CD4-positive, alpha-beta T cell treated with Interleukin-1 beta for 1 hour (primary cell): ENCODE measurements around the gene LRFN5.
"Not testable (repeated sequence)": the region's sequence is repeated elsewhere in the genome, so short reads cannot be mapped to it uniquely, and the experiment has no call there.

ENCODE experiments used
- DNase-seq, 2 donors: peaks; one replicate each; pipeline ENCODE4 v3.0.0-alpha.2; 2020 to 2022

The LRFN5 gene

DNA sequence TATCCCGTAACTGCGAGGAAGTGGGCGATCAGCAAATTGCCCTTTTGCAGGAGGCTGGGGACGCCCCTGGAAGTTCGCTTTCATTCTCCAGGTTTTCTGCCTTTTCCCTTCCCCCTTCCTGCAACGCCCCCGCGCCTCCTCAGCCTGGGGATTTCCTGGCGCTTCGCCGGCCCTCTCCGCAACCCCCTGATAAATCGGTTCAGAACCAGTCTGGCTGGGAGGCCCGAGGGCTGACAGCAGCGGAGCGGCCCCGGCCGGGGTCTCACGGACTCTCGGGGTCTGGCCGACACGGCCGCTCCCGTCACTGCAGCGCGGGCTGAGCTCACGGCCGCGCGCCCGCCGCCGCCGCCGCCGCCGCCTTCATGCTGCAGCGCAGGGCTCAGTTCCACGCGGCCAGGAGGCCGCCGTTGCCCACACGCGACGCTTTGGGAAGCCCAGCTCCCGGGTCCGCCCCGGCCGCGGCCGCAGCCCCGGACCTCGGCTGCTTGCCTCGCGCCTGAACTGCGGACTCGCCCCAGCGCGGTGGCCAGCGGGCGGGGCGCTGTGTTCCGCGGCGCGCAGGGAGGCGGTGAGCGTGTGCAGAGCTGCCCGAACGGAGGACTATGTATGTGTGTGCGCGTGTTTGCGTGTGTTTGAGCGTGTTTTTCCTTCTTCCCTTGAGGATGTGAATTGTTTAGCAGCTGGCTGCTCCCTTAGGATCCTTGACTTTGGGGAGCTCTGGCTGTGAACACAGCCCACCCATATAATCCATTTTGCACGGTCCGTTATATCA, at the start of gene LRFN5:
Gene LRFN5 (plus strand): TSS at position 345 of the 772 bp plus-strand sequence.
- no peak for DNase-seq

DNA sequence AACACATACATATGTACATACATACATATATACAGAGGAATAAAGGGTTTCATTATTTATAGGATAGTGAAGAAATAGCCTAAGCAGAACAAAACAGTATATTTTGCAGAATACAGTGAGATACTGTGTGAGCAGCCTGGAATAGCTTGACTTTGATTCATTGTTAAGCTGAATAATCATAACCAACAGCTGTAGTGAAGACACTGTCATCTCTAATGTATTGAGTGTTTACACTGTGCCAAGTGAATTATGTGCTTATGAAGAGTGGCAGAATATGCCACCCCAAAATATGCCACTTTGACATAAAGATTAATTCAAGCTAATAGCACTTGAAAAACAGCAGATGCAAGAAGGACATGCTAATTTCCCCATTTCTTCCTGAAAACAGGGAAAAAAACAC, 48.2 kb upstream of the LRFN5 start:
- DNase-seq = no peak

DNA sequence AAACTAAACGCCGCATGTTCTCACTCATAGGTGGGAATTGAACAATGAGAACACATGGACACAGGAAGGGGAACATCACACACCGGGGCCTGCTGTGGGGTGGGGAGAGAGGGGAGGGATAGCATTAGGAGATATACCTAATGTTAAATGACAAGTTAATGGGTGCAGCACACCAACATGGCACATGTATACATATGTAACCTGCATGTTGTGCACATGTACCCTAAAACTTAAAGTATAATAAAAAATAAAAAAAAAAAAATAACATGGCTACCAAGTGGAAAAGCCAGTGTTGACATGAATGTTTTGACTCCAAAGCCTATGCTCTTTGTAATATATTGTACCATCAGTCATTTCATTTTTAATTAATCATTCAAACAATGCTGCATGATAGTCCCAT, 39.8 kb upstream of the LRFN5 start:
- DNase-seq = not testable (repeated sequence)

DNA sequence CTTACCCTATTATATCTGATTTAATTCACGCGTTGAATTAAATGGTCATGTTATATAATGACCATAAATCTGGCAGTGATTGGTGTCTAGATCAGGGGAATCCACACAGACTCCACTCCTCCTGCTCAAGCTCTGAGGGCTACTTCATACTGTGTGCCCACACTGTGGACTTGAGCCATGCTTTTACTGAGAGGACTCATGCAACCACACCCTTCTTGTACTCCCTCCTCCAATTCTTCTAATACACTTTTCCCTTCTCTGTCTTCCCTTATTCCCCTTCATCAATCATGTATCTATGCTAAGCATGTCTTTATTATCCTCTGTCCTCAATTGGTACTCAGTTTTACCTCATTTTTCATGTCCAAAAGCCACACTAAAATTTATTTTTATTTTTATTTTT, 37.7 kb upstream of the LRFN5 start:
- no peak for DNase-seq

DNA sequence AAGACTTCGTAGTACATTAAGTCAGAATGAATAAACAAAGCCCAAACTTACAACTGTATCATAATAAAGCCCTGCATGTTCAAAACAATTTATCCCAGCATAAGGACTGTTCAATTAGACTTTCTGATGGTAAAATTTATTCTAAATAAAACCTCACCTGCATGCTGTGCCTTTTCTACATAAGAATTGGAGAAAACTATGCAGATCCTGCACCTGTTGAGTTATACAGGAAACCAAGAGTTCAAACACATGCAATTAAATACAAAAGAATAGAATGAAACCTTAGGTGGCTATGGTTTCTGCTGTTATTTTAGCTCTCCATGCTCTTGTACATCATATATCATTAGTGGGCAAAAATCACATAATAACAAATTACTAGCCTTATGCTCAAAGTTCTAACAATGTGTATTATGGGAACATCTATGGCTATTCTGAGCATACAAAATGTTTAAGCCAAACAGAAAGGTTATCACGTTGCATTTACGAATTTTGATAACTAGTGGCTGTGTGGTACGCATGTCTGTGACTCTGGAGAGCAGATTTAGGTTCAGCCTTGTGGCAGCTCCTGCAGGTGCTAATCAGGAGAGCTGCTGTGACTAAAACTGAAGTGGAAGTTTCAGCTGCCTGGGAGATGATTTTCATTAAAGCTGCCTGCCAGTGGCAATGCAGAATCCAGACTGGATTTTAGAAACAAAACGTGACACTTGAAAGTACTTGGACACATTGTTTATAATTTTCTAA, 36.1 kb upstream of the LRFN5 start:
- no peak for DNase-seq

DNA sequence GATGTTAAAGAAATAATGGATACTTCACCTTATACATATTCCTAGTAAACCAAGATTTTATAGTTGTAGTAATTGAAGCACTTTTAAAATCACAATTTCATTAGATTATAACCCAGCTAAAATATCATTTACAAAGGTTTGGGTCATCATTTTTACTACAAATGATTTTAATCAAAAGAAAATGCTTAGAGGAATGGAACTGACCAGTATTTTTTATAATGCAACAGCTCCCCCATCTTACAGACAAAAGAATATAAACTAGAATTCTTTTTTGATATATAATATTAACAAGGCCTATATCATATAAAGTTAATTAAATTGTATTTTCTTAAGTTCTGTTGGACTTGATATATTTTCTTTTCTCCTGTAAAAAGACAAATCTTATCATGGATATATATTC, 20.4 kb upstream of the LRFN5 start:
- DNase-seq = no peak

DNA sequence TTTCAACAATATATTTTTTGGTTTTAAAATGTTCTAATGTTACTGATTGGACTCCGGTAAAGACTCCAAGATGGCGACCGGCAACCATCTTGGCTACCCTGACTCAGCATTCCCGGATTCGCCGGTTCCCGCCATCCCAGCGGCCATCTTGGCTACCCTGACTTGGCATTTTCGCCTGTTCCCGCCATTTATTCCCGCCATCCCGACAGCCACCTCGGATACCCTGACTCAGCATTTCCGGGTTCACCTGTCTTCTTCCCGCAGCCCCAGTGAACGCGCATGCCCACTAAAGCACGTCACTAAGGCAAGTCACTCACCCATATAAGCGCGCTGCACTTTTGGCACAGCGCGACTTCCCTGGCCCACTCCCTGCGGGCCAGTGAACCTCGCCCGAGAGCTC, 9.0 kb upstream of the LRFN5 start:
- DNase-seq = no peak

DNA sequence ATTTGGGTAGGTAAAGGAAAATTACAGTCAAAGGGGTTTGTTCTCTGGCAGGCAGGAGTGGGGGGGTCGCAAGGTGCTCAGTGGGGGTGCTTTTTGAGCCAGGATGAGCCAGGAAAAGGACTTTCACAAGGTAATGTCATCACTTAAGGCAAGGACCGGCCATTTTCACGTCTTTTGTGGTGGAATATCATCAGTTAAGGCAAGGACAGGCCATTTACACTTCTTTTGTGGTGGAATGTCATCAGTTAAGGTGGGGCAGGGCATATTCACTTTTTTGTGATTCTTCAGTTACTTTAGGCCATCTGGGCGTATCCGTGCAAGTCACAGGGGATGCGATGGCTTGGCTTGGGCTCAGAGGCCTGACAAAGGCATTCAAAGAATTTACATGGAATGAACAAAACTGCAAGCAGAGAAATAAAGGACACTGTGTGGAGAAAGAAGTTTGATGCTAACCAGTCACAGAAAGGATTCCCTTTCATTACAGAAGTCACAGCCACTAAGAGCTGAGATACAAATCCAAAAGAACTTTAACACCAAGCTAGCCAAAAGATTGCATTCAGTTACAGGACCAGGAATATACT, 6.8 kb upstream of the LRFN5 start:
- DNase-seq = not testable (repeated sequence)

DNA sequence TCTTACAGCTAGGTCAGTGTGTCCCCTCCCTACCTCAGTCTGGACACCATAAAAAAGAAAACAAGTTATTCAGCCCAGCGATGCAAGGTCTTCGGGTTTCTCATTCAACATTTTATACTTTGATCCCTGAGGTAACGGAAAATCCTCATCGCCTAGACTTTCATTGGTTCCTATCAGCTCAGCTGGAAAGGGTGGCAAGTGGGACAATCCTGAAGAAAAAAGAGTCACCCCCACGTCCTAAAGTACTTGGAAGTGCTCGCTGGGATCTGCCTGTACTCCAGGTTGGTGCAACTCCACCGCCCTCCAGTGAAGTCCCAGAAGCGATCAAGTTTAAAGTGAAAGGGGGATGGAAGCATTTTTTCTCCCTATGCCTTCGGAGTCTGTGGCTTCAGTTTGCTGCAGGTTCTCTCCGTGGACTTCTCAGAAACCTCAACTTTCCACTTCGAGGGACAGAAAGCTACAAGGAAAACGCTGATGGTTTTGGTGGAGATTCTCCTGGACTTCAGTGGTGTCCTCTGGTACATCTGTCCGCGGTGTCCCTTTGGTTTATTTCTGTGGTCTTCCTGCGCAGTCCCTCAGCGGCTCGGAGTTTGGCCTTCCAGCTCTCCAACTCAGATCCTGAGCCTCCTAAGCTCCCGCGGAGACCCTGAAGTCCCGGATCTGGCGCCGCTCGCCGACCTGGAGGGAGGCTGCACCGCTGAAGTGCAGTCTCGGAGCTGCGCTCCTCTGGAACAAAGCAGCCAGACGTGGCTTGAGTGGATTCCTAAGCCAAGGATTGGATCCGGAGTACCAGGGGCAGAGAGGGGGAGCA, 1.8 kb upstream of the LRFN5 start:
- no peak for DNase-seq

DNA sequence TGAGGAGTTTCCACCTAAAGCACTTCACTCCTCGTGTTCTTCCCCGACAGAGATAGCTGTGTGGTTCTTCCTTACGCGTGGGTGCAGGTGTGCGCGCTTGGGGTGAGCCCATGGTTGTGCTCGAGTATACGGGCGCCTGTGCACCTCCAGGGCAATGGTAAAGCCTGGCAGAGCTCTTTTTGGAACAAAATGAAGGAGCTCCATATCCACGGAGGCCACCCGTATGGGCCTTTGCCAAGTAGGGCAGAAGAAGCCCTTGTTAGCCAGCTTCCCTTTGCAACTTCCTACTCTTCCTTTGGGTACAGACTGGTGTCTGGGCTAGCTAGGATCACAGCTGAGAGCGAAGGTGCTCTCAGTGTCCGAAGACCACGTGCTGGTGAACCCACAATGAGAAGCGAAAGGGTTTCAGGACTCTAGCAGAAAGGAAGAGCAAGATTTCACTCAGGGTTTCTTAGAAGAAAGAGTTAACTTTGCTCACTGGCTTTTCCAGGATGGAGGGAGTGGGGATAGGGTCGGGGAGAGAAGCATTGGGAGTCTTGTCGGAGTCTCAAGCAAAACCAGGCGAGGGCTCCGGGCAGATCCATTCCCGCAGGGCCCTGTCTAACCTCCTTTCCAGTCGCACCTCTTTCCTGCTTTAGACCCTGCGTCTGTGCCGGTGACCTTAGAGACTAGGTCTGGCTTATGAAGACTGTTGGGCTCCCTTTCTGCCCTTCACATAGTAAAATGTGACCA, 960 bp upstream of the LRFN5 start:
- no peak for DNase-seq

DNA sequence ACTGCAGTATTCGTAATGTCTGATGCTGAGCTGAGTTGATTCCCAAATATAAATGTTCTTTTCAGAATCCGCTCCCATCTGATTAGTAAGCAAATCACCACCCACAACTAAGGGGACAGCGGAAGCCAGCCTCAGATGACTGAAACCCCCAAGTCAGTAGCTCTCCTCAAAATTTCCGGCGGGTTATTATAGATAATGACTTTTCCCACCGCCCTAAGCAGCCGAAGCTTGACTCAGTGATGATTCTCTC, 469 bp upstream of the LRFN5 start:
- no peak for DNase-seq

DNA sequence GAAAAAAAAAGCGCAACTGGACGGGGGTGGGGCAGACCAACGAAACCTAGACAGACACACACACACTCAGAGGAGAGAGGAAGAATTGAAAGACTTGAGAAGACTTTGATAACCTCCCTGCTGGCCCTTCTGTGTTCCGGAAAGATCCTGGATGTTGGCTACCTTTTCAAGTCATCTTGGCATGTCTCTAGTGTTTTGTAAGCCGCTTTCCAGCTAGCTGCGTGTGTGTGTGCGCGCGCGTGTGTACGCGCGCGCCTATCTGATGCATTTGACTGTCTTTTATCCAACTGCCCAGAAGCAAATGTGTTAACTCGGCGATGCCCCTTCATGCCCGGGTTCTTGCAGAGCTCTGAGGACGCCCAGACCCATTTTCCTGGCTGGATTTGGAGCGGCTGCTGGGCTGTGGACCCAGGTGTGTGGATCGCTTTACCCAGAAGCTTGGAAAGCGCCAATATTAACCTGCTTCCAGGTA, 664 bp downstream of the LRFN5 start:
- DNase-seq = no peak

DNA sequence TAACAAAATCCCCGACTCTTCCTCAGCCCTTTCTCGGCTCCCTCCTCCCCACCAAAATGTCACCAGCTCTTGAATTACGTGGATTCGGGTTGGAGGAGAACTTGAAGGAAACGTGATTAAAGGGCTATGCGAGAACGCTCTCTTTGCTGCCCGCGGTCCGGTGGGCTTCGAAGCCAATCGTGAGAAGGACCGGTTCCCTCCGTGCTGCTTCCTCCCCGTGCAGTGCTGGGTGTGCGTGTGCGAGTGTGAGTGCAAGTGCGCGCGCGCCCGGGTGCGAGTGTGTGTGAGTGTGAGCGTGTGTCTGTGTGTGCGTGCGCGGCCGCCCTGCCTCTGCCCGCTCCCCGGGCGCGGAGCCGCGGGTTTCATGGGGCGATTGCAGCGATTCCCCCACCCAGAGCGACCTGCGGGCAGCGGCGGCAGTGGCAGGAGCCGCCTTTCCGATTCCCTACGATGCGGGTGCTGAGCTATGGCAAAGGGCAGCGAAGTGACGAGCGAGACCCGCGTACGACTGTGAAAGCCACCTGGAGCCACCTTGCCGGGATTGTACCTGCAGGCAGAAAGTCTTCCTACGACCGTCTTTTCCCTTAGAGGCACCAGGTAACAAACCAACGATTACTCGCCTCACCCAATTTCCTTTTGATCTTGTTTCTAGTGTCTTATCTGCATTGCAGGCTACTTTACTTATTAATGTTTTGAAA, 1.4 kb downstream of the LRFN5 start:
- no peak for DNase-seq

DNA sequence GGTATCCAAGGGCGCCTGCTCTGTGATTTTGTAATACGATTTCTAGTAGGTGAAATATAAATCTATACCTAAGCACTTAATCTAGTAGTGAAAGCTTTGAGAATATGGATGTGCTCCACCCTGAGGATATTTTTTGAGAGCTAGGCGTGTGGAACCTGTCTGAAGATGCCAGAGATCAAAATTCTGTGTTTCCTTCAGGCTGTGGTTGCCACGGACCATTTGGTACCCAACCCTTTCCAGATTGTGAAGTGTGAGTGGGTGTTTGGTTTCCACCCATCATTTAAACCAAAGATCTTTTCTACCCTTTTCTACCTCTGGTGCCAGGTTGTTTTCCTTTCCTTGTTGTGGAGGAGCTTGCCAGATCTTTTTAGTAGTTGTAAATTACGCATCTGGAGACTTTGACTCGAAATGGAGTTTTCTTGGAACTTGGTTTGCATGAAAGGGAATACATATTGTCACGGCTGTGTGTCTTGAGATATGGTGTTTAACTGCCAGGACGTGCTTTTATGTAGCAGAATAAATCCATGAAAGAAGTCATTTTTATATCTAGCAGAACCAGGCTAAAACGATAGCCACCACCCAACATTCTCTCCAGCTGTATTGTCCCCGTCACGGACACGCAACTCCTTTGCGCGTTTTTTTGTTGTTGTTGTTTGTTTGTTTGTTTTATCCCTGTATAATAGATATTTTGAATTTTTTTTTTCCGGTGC, 2.2 kb downstream of the LRFN5 start:
- DNase-seq = no peak

DNA sequence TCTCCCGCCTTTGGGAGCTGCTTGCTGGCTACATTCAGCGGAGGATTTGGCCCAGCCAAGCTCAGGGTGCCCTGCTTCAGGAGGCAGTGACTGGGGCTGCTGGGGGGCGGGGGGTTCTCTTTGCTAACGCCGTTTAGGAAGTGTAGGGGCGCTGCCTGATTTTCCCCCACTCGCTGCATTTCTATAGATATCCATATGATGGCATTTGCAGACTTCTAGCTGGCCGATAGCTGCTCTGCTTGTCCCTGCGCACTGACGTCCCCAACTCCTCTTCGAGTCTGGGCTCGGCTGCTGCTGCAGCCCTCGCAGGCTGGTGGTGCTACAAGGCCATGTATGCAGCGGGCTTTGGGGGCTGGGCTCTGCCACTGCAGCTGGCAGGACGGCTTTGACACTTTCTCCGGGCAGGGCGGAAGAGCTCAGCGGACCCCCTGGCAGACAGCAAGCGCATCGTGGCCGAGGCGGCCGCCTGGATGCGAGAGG, 3.1 kb downstream of the LRFN5 start:
- no peak for DNase-seq

DNA sequence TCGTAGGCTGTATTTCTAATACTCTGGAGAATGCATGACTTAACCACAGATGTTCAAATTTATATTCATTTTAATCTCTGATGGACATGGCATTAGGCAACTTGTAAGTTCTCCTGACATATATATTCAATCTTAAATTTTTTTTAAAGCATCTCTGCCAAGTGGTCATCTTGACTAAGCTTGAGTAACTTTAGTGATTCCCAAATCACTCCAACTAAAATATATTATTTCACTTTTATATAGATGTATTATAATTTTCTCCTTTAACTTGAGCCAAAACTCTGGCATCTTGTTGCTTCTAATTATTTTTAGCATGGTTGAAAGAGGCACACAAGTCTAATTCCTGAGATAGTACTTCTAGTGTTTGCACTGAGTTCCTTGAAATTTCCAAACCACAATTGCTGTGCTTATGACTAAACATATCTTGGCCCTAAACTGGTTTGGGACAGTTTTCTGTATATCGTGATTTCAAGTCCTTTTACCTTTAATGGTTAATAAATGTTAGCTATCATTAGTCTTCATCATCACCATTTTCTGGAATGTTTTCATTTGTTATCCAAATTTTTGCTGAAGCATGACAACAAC, 8.4 kb downstream of the LRFN5 start:
- no peak for DNase-seq

DNA sequence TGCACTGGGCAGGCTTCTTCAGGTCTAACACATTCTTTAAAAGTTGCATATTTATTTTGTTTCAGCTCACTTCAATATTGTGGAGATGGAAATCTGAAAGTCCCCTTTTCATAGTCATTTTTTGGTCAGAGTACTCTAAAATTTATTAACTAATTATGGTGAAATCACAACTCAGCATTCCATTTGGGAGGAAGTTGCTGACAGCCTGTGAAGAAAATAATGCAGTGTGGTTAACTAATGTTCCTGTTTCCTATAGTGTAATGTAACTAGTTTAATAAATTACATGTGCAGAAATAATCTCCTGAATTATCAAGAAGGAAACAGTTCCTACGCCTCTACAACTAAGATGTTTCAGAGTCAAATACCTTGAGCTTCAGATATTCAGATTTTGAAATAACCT, 17.1 kb downstream of the LRFN5 start:
- no peak for DNase-seq

DNA sequence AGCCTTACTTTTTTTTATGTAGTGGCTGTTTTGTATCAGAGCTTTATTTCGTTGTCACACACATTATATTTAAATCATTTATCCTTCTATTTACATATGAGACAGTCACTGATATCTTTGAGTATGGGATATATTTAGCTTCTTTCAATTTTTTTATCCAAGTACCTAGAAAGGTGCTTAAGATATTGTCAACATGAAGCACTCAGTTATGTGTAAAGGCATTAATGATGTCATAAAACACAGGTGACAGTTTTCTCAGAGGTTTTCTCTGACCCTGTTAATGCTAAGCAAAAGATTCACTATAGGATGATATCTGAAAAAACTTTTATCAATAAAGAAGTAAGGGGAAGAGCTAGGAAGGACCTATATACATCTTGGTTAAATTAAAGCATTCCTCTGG, 23.2 kb downstream of the LRFN5 start:
- DNase-seq = no peak

DNA sequence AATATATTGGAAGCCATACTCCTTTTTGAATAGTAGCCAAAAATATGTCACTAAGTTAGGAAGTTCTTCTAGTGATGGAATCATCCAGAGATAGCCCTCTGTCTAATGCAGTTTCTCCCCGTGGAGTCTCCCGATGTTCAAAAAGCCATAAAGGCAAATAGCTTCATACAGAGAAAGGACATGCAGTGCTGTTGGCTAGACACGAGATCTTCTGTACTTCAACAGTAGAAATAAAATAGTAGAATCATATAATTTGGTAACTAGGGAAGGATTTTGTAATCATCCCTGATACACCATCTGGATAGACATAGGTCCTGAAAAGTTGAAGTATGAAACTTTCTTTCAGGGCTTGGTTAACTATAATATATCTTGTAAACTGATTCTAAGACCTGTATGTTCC, 27.6 kb downstream of the LRFN5 start:
- DNase-seq = no peak

DNA sequence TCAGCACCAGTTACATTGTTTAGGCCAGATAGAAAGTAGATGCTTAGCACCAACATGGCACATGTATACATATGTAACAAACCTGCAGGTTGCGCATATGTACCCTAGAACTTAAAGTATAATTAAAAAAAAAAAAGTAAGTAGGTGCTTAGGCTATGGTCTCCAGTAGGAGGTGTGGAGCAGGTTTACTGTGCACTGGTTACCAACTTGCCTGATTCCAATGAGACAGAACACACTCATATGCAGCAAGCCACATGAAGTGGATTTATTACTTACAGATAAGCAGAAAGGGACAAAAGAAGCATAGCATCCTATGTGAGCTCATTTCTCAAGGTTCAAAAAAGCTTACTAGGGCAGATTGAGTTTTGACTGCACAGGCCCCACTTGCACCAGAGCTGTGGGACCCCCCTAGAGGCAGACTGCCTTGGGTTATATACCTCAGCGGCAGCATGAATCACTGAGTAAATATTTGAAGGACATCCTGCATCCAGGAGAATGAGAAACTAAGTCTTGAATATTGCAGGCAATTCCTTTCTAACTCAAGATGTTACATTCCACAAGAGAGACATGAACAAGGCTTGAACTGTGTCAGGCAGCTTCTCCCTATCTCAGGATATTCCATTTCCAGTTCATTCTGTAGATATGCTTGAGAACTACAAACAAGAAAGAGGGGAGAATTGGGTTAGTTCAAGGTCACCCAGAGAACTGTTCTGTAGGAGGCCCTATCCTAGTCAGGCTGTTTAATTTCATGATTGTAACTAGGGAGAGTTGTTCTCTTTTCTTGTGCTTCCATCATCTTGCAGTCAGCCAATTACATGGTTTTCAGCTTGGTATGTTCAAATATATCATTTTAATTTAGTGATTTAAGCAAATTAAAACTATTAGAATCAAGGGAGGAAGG, 30.1 kb downstream of the LRFN5 start:
- no peak for DNase-seq
